T follicular helper cell (primary cell): ENCODE results near the gene CACNA1I.
A peak's percentile ranks its signal among the peaks of the same experiment; 100 is the strongest.

Experiments
- DNase-seq: peaks from one replicate; pipeline ENCODE4 v3.0.0-alpha.2; 2020; ENCODE audit warnings: low read depth

Gene CACNA1I

GRCh38 chr22:39535831-39536449, 34.6 kb upstream of the CACNA1I start:
- DNase-seq: no peak

GRCh38 chr22:39536711-39537110, 33.8 kb upstream of the CACNA1I start:
- DNase-seq: no peak

GRCh38 chr22:39537975-39538374, 32.6 kb upstream of the CACNA1I start:
- no peak for DNase-seq

GRCh38 chr22:39543095-39543494, 27.5 kb upstream of the CACNA1I start:
- DNase-seq: no peak

GRCh38 chr22:39545386-39546365, 24.9 kb upstream of the CACNA1I start:
- DNase-seq: peak; percentile 39

- DNase-seq: no peak
Observed at GRCh38 chr22:39546889-39547586, 23.5 kb upstream of the CACNA1I start.

- DNase-seq: no peak
Observed at GRCh38 chr22:39547587-39547947, 23.0 kb upstream of the CACNA1I start.

- DNase-seq: no peak
Observed at GRCh38 chr22:39553429-39553828, 17.1 kb upstream of the CACNA1I start.

- no peak for DNase-seq
Observed at GRCh38 chr22:39554151-39554550, 16.4 kb upstream of the CACNA1I start.

GRCh38 chr22:39556970-39557841, 13.3 kb upstream of the CACNA1I start:
- peak; percentile 32 for DNase-seq

GRCh38 chr22:39558254-39558727, 12.3 kb upstream of the CACNA1I start:
- no peak for DNase-seq

- DNase-seq: no peak
Observed at GRCh38 chr22:39558950-39559349, 11.6 kb upstream of the CACNA1I start.

- no peak for DNase-seq
Observed at GRCh38 chr22:39559456-39560105, 11.0 kb upstream of the CACNA1I start.

GRCh38 chr22:39560127-39560526, 10.4 kb upstream of the CACNA1I start:
- no peak for DNase-seq

GRCh38 chr22:39562839-39563489, 7.6 kb upstream of the CACNA1I start:
- no peak for DNase-seq

- no peak for DNase-seq
Observed at GRCh38 chr22:39563571-39564428, 6.8 kb upstream of the CACNA1I start.

- no peak for DNase-seq
Observed at GRCh38 chr22:39565414-39565944, 5.1 kb upstream of the CACNA1I start.

- peak; percentile 8 for DNase-seq
Observed at GRCh38 chr22:39567135-39567946, 3.2 kb upstream of the CACNA1I start.
